HG02970 (cell line): ENCODE measurements around the gene CHPF.
A peak's percentile ranks its signal among the peaks of the same experiment; 100 is the strongest.

Experiments used
- ATAC-seq: cut with Tn5 transposase; IDR thresholded peaks from one replicate; pipeline ENCODE4 v1.9.1; 2021; ENCODE audit warnings: mild to moderate bottlenecking, moderate library complexity, moderate number of reproducible peaks; ENCODE audit not compliant: unreplicated experiment, low FRiP score

CHPF gene, protein sequence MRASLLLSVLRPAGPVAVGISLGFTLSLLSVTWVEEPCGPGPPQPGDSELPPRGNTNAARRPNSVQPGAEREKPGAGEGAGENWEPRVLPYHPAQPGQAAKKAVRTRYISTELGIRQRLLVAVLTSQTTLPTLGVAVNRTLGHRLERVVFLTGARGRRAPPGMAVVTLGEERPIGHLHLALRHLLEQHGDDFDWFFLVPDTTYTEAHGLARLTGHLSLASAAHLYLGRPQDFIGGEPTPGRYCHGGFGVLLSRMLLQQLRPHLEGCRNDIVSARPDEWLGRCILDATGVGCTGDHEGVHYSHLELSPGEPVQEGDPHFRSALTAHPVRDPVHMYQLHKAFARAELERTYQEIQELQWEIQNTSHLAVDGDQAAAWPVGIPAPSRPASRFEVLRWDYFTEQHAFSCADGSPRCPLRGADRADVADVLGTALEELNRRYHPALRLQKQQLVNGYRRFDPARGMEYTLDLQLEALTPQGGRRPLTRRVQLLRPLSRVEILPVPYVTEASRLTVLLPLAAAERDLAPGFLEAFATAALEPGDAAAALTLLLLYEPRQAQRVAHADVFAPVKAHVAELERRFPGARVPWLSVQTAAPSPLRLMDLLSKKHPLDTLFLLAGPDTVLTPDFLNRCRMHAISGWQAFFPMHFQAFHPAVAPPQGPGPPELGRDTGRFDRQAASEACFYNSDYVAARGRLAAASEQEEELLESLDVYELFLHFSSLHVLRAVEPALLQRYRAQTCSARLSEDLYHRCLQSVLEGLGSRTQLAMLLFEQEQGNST

GRCh38 chr2:219543596-219544358 lies at the start of gene CHPF, which contains the start of gene TMEM198:
CHPF (minus strand) TSS chr2:219543809; CDS start chr2:219543538, 271 bp downstream.
TMEM198 (plus strand) TSS chr2:219544028; CDS start chr2:219544728, 700 bp downstream.
- ATAC-seq, result peak; percentile 80

- ATAC-seq, result no peak
Measured at GRCh38 chr2:219593154-219593553, 49.5 kb upstream of the CHPF start.

- no peak for ATAC-seq
Measured at GRCh38 chr2:219592736-219593135, 49.1 kb upstream of the CHPF start.

GRCh38 chr2:219591091-219591490 lies 47.5 kb upstream of the CHPF start:
- no peak for ATAC-seq

- ATAC-seq, result no peak
Measured at GRCh38 chr2:219581346-219581745, 37.7 kb upstream of the CHPF start.

DNA sequence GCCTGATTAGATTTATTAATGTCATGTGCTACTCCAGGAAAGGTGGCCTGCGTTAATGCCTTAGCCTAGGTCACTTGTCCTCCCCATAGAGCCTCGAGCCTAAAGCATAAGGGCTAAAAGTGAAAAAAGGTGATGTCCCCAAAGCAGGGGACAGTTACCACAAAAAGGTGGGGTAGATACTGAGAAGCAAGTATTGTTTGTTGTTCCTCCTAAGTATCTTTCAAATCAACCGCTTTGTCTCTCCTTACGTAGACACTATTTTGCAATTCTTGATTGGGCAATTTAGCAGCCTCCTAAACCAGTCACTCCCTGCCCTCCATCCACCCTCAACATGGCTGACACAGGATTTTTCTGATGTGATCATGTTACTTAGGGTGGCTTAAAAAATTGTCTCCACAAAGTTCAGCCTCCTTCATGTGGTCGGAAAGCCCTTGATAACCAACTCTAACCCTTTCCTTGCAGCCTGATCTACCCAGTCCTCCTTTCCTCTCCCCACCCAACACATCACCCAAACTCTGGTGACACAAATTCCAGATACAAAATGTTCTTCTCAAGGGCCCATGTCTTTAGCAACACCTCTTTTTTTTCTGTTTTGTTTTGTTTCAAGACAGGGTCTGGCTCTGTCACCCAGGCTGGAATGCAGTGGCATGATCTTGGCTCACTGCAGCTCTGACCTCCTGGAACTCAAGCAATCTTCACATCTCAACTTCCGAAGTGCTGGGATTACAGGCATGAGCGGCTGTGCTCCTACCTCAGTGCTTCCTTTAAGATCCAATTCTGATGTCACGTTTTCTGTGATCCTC lies 35.4 kb upstream of the CHPF start:
- no peak for ATAC-seq

GRCh38 chr2:219576505-219577388 lies 33.1 kb upstream of the CHPF start:
- ATAC-seq, result no peak

- no peak for ATAC-seq
Measured at GRCh38 chr2:219575566-219576504, 32.2 kb upstream of the CHPF start.

- no peak for ATAC-seq
Measured at GRCh38 chr2:219574484-219575311, 31.1 kb upstream of the CHPF start.

DNA sequence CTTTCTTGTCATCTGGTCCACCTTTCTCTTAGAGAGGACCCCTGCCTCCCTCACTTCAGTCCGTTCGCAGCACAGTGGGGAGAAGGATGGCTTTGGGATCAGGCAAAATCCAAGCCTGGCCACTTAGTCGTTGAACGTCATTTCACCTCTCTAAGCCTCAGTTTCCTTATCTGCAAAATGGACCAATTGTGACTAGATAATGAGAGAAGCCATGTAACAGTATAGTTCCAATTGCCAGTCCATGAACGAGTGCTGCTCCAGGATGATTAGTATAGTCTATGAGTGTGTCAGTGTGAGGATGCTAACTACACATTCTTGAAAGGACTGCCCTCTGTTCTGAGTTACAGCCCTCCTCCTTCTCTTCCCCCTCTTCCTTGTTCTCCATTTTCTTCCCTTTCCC lies 29.6 kb upstream of the CHPF start:
- no peak for ATAC-seq

- ATAC-seq, result no peak
Measured at GRCh38 chr2:219572237-219573001, 28.8 kb upstream of the CHPF start, which contains the start of gene INHA. INHA (plus strand) TSS chr2:219572310; CDS start chr2:219572375, 65 bp downstream.

GRCh38 chr2:219571311-219572236 lies 28.0 kb upstream of the CHPF start, which contains the start of gene OBSL1:
OBSL1 (minus strand) TSS chr2:219571539; CDS start chr2:219571232, 307 bp downstream.
- no peak for ATAC-seq

DNA sequence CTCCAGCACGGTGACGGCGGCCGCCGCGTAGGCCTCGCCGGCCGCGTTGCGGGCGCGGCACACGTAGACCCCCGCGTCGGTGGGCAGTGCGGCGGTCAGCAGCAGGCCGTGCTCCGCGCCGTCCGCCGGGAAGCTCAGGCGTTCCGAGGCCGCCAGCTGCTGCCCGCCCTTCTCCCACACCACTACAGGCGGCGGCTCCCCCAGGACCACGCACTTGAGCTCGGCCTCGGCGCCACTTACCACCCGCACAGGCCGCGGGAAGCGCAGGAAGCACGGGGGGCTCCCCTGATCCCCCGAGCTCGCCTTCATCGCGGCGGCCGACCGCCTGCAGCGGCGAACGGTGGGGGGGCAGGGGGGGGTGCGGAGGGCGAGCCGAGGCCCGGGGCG lies 27.3 kb upstream of the CHPF start:
- no peak for ATAC-seq

DNA sequence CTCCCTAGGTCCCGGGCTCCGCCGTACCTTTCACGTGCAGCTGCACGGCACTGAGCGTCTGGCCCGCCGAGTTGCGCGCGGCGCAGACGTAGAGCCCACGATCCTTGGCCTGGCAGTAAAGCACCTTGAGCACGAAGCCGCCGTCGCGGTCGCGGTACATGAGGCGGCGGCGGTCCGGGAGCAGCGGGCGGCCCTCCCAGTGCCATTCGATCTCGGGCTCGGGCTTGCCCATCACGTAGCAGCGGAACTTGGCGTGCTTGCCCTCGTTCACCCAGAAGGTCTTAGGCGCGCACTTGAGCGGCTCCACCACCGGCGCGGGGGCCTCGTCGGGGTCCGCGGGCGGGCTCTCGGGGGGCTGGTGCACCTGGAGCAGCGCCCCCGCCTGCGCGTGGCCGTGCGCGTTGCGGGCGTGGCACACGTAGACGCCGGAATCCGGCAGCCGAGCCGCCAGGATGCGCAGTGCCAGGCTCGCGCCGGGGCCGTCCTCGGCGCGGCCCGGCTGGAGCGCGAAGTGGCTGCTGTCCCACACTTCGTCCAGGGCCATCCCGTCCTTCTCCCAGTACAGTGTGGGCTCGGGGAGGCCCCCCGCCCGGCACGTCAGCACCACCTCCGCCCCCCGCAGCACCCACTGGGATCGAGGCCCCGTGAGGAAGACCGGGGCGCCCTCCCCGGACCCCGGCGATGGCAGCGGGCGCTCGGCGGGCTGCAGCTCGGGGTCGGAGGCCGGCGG lies 26.8 kb upstream of the CHPF start:
- no peak for ATAC-seq
